Activated CD8-positive, alpha-beta T cell treated with anti-CD3 and anti-CD28 coated beads, Interleukin-2, amount 10 ng/mL, durations not matched to agents 7 days and 5 days (primary cell): ENCODE data around the gene SELENON. TPM values are rescaled to one million over a fixed set of nuclear protein-coding genes. Genes with fewer than 3 reads are reported as not detected.

Source experiments
- ATAC-seq: fragments of 150-1000 bp; cut with Tn5 transposase; one replicate; pipeline ENCODE4 v1.10.0; 2021; ENCODE audit warnings: moderate library complexity
- CTCF ChIA-PET: fragments of 350-600 bp; sonication (Branson Sonifier 250); formaldehyde crosslinking; loops from one replicate; lab custom pipeline; 2021; ENCODE audit warnings: antibody characterized with exemption; lab: Charles Lee
- POLR2A ChIA-PET: fragments of 350-600 bp; sonication (Branson Sonifier 250); formaldehyde crosslinking; loops from one replicate; lab custom pipeline; 2021; ENCODE audit warnings: antibody characterized with exemption; lab: Charles Lee
- DNase-seq: peaks from one replicate; pipeline ENCODE4 v3.0.0-alpha.2; 2020
- H3K27ac Mint-ChIP-seq: one replicate; pipeline ENCODE4 v1.8.0; 2021; ENCODE audit warnings: mild to moderate bottlenecking, mixed read lengths
- H3K27me3 Mint-ChIP-seq: one replicate; pipeline ENCODE4 v1.8.0; 2021; ENCODE audit warnings: low read depth, mixed read lengths
- H3K36me3 Mint-ChIP-seq: one replicate; pipeline ENCODE4 v1.8.0; 2021; ENCODE audit warnings: low read depth, mixed read lengths
- H3K4me1 Mint-ChIP-seq: one replicate; pipeline ENCODE4 v1.8.0; 2021; ENCODE audit warnings: low read depth, mixed read lengths
- H3K4me3 Mint-ChIP-seq: one replicate; pipeline ENCODE4 v1.8.0; 2021; ENCODE audit warnings: mild to moderate bottlenecking, mixed read lengths
- H3K9me3 Mint-ChIP-seq: one replicate; pipeline ENCODE4 v1.8.0; 2022; ENCODE audit warnings: mixed read lengths; ENCODE audit not compliant: insufficient read depth
- total RNA-seq, 2 experiments: library from RNA; stranded (reverse); gene quantifications; one replicate each; pipeline ENCODE4 v1.2.3, GENCODE V29; 2021

Gene SELENON
- total RNA-seq, 2 experiments from 2014 or later = 4.5 to 5.1 TPM

- ChIA-PET POLR2A (no interaction called here), CTCF (no interaction called here)
- no peaks in the 10 kb centered on the region for H3K9me3 Mint-ChIP-seq
- H3K27me3 Mint-ChIP-seq = no peaks in the 10 kb centered on the region
- no peak overlapping the region for H3K4me3 Mint-ChIP-seq
- DNase-seq = no peak
- H3K27ac Mint-ChIP-seq = no peak overlapping the region
- H3K36me3 Mint-ChIP-seq = peaks cover 19% of the 10 kb centered on the region
- no peak for ATAC-seq
- H3K4me1 Mint-ChIP-seq = peaks cover 5% of the 10 kb centered on the region
Measured at GRCh38 chr1:25785333-25786067, 14.5 kb upstream of the SELENON start.

GRCh38 chr1:25786887-25787759 is 12.9 kb upstream of the SELENON start:
- H3K36me3 Mint-ChIP-seq = peaks cover 19% of the 10 kb centered on the region
- no peak overlapping the region for H3K4me3 Mint-ChIP-seq
- DNase-seq (no peak), ATAC-seq (no peak)
- ChIA-PET CTCF (interaction anchor here (2.1 kb wide), 1 partner anchor 11 kb away, joined by 9 read pairs; no protein-coding TSS in a partner anchor), POLR2A (no interaction called here)
- no peak overlapping the region for H3K27ac Mint-ChIP-seq
- peaks cover 5% of the 10 kb centered on the region for H3K4me1 Mint-ChIP-seq
- no peaks in the 10 kb centered on the region for H3K27me3 Mint-ChIP-seq
- H3K9me3 Mint-ChIP-seq = no peaks in the 10 kb centered on the region

- Mint-ChIP-seq H3K27me3 (no peaks in the 10 kb centered on the region), H3K4me1 (peaks cover 5% of the 10 kb centered on the region), H3K4me3 (no peak overlapping the region), H3K36me3 (peaks cover 19% of the 10 kb centered on the region), H3K27ac (no peak overlapping the region), H3K9me3 (no peaks in the 10 kb centered on the region)
- ChIA-PET POLR2A (no interaction called here), CTCF (interaction anchor here (2.1 kb wide), 1 partner anchor 10 kb away, joined by 9 read pairs; no protein-coding TSS in a partner anchor)
- ATAC-seq (no peak), DNase-seq (no peak)
Measured at GRCh38 chr1:25787760-25788166, 12.2 kb upstream of the SELENON start.

GRCh38 chr1:25790472-25790871 is 9.5 kb upstream of the SELENON start:
- H3K4me3 Mint-ChIP-seq = no peak overlapping the region
- H3K36me3 Mint-ChIP-seq = peaks cover 9% of the 10 kb centered on the region
- ATAC-seq (no peak), DNase-seq (no peak)
- peaks cover 15% of the 10 kb centered on the region for H3K4me1 Mint-ChIP-seq
- no peak overlapping the region for H3K27ac Mint-ChIP-seq
- CTCF ChIA-PET = no interaction called here
- POLR2A ChIA-PET = no interaction called here
- no peaks in the 10 kb centered on the region for H3K9me3 Mint-ChIP-seq
- peaks cover 5% of the 10 kb centered on the region for H3K27me3 Mint-ChIP-seq

GRCh38 chr1:25792115-25792514 is 7.9 kb upstream of the SELENON start:
- Mint-ChIP-seq H3K4me3 (no peak overlapping the region), H3K9me3 (no peaks in the 10 kb centered on the region), H3K4me1 (peaks cover 28% of the 10 kb centered on the region), H3K27me3 (peaks cover 9% of the 10 kb centered on the region), H3K27ac (no peak overlapping the region), H3K36me3 (peaks cover 6% of the 10 kb centered on the region)
- POLR2A ChIA-PET = interaction anchor here (0.6 kb wide), 1 partner anchor 66 kb away, joined by 3 read pairs; no protein-coding TSS in a partner anchor
- DNase-seq (no peak), ATAC-seq (no peak)
- CTCF ChIA-PET = interaction anchor here (1.3 kb wide), 1 partner anchor 271 kb away, joined by 4 read pairs; no protein-coding TSS in a partner anchor

- DNase-seq (no peak), ATAC-seq (no peak)
- Mint-ChIP-seq H3K4me3 (no peak overlapping the region), H3K27me3 (peaks cover 9% of the 10 kb centered on the region), H3K27ac (no peak overlapping the region), H3K36me3 (peaks cover 2% of the 10 kb centered on the region), H3K4me1 (peaks cover 40% of the 10 kb centered on the region), H3K9me3 (no peaks in the 10 kb centered on the region)
- POLR2A ChIA-PET = interaction anchor here (1.3 kb wide), 1 partner anchor 22 kb away, joined by 3 read pairs; no protein-coding TSS in a partner anchor
- CTCF ChIA-PET = interaction anchor here (0.9 to 2.6 kb wide), 4 partner anchors 18 to 221 kb away, joined by 3 to 9 read pairs (median 6); no protein-coding TSS in a partner anchor
Measured at GRCh38 chr1:25793585-25794170, 6.3 kb upstream of the SELENON start.

- H3K4me3 Mint-ChIP-seq = no peak overlapping the region
- peaks cover 9% of the 10 kb centered on the region for H3K27me3 Mint-ChIP-seq
- no peaks in the 10 kb centered on the region for H3K9me3 Mint-ChIP-seq
- POLR2A ChIA-PET = interaction anchor here (0.6 to 1.3 kb wide), 2 partner anchors 23 to 110 kb away, joined by 3 read pairs; no protein-coding TSS in a partner anchor
- peaks cover 2% of the 10 kb centered on the region for H3K36me3 Mint-ChIP-seq
- ATAC-seq (no peak), DNase-seq (no peak)
- H3K27ac Mint-ChIP-seq = no peak overlapping the region
- CTCF ChIA-PET = interaction anchor here (0.7 to 2.6 kb wide), 5 partner anchors 18 to 328 kb away, joined by 3 to 9 read pairs (median 5); no protein-coding TSS in a partner anchor
- H3K4me1 Mint-ChIP-seq = peaks cover 41% of the 10 kb centered on the region
Measured at GRCh38 chr1:25794325-25794724, 5.7 kb upstream of the SELENON start.

- H3K9me3 Mint-ChIP-seq = no peaks in the 10 kb centered on the region
- ATAC-seq (no peak), DNase-seq (no peak)
- H3K36me3 Mint-ChIP-seq = peaks cover under 1% of the 10 kb centered on the region
- ChIA-PET POLR2A (interaction anchor here (1.1 kb wide), 1 partner anchor 26 kb away, joined by 3 read pairs; no protein-coding TSS in a partner anchor), CTCF (interaction anchor here (0.7 to 2.6 kb wide), 8 partner anchors 174 to 290 kb away, joined by 3 to 10 read pairs (median 4); no protein-coding TSS in a partner anchor)
- peaks cover 9% of the 10 kb centered on the region for H3K27me3 Mint-ChIP-seq
- no peak overlapping the region for H3K4me3 Mint-ChIP-seq
- H3K4me1 Mint-ChIP-seq = peaks cover 44% of the 10 kb centered on the region
- no peak overlapping the region for H3K27ac Mint-ChIP-seq
Measured at GRCh38 chr1:25795211-25795610, 4.8 kb upstream of the SELENON start.

- ChIA-PET POLR2A (interaction anchor here (1.1 kb wide), 2 partner anchors 22 to 27 kb away, joined by 3 to 5 read pairs; no protein-coding TSS in a partner anchor), CTCF (interaction anchor here (0.7 to 1.6 kb wide), 10 partner anchors 22 to 293 kb away, joined by 3 to 10 read pairs (median 4); no protein-coding TSS in a partner anchor)
- Mint-ChIP-seq H3K4me3 (no peak overlapping the region), H3K9me3 (no peaks in the 10 kb centered on the region), H3K4me1 (peaks cover 50% of the 10 kb centered on the region), H3K27ac (peak overlapping the region; percentile 70), H3K36me3 (no peaks in the 10 kb centered on the region), H3K27me3 (peaks cover 13% of the 10 kb centered on the region)
- DNase-seq (no peak), ATAC-seq (peak; percentile 27)
Measured at GRCh38 chr1:25795946-25796810, 3.8 kb upstream of the SELENON start.

- H3K4me3 Mint-ChIP-seq = peak overlapping the region; percentile 33
- H3K27ac Mint-ChIP-seq = peak overlapping the region; percentile 70
- POLR2A ChIA-PET = interaction anchor here (1.1 kb wide), 1 partner anchor 23 kb away, joined by 5 read pairs; no protein-coding TSS in a partner anchor
- no peaks in the 10 kb centered on the region for H3K9me3 Mint-ChIP-seq
- H3K27me3 Mint-ChIP-seq = peaks cover 13% of the 10 kb centered on the region
- DNase-seq (peak; percentile 87), ATAC-seq (peak; percentile 73)
- H3K36me3 Mint-ChIP-seq = no peaks in the 10 kb centered on the region
- H3K4me1 Mint-ChIP-seq = peaks cover 50% of the 10 kb centered on the region
- CTCF ChIA-PET = interaction anchor here (1.0 to 7.1 kb wide), 13 partner anchors 9 to 294 kb away, joined by 3 to 68 read pairs (median 7); no protein-coding TSS in a partner anchor
Measured at GRCh38 chr1:25796811-25797458, 3.1 kb upstream of the SELENON start.
